Mononuclear cell (primary cell): ENCODE results near the gene BLOC1S1. TPM values are rescaled to one million over a fixed set of nuclear protein-coding genes. Genes with fewer than 3 reads are reported as not detected.

Experiments used
- H3K27me3 ChIP-seq: 2 replicates; pipeline ENCODE4 v1.6.0; 2011; ENCODE audit warnings: low read length, control low read depth; ENCODE audit not compliant: insufficient read depth
- H3K4me1 ChIP-seq: 2 replicates; pipeline ENCODE4 v1.5.1; 2011; ENCODE audit warnings: mild to moderate bottlenecking, low read length, control low read depth; ENCODE audit not compliant: insufficient read depth
- H3K4me3 ChIP-seq: 2 replicates; pipeline ENCODE4 v1.5.1; 2011; ENCODE audit warnings: mild to moderate bottlenecking, low read length, moderate library complexity
- H3K9me3 ChIP-seq: 2 replicates; pipeline ENCODE4 v1.5.1; 2011; ENCODE audit warnings: low read depth, mild to moderate bottlenecking, control low read depth, low read length
- total RNA-seq: library from RNA; depleted of rRNA; stranded (reverse); fragments of >200 nt; gene quantifications from one replicate; pipeline ENCODE4 v1.2.3, GENCODE V29; 2012

The BLOC1S1 gene
- total RNA-seq, 1 donor = 61.8 TPM

DNA sequence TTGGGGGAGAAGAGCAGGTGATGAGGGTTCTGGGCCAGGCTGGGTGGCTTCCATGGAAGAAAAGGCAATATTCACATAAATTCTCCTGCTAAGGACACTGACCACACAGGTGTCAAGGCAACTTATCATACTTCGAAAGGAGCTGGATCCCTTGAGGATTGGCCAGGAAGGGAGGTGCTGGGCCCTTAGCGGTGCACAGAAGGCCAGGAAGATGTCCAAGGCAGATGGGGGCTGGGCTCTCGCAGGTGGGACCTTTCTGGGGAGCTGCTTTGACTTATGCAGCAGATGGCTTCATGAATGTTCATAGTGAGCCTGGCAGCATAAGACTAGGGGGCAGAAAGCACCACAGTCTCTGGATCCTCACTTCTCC lies 9.1 kb downstream of the BLOC1S1 start:
- Histone ChIP-seq H3K4me3 (no peak overlapping the region), H3K27me3 (no peaks in the 10 kb centered on the region), H3K9me3 (no peaks in the 10 kb centered on the region), H3K4me1 (peaks cover 45% of the 10 kb centered on the region)

GRCh38 chr12:55725556-55725955 lies 9.7 kb downstream of the BLOC1S1 start:
- Histone ChIP-seq H3K4me3 (no peak overlapping the region), H3K9me3 (no peaks in the 10 kb centered on the region), H3K27me3 (no peaks in the 10 kb centered on the region), H3K4me1 (peaks cover 46% of the 10 kb centered on the region)

DNA sequence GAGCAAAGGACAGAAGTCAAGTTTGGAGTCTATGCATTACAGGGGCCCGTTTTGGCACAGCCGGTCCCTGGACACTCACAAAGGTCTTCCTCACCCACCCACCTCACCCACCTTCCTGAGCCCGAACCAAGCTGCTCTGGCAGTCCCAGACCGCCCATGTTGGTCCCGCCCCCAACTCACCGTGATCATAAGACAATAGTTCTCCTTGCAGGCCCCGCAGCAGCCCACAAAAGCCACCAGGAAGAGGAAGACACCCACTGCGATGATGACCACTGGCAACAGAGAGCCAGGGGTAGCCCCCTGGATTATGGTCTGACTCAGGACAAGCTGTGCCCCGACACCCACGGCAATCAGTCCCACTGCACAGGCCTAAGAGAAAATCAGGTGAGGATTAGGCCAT lies 11.1 kb downstream of the BLOC1S1 start:
- Histone ChIP-seq H3K4me3 (no peak overlapping the region), H3K27me3 (no peaks in the 10 kb centered on the region), H3K4me1 (peaks cover 42% of the 10 kb centered on the region), H3K9me3 (no peaks in the 10 kb centered on the region)

- Histone ChIP-seq H3K27me3 (no peaks in the 10 kb centered on the region), H3K9me3 (no peaks in the 10 kb centered on the region), H3K4me1 (peaks cover 42% of the 10 kb centered on the region), H3K4me3 (peak overlapping the region; percentile 68)
These were observed 11.9 kb downstream of the BLOC1S1 start for GRCh38 chr12:55727643-55728185.

- Histone ChIP-seq H3K27me3 (no peaks in the 10 kb centered on the region), H3K4me1 (peaks cover 42% of the 10 kb centered on the region), H3K4me3 (peak overlapping the region; percentile 68), H3K9me3 (no peaks in the 10 kb centered on the region)
These were observed 12.5 kb downstream of the BLOC1S1 start for GRCh38 chr12:55728186-55728938.

- peak within 1 kb of the TSS; percentile 68 for H3K4me3 ChIP-seq
- no peaks in the 10 kb centered on the region for H3K27me3 ChIP-seq
- no peaks in the 10 kb centered on the region for H3K9me3 ChIP-seq
- peaks cover 42% of the 10 kb centered on the region for H3K4me1 ChIP-seq
These were observed 13.3 kb downstream of the BLOC1S1 start, which contains the start of gene CD63 for GRCh38 chr12:55728939-55729818. TSS of gene CD63 (minus strand) at chr12:55729009. CDS start at chr12:55728341, 668 bp downstream.

DNA sequence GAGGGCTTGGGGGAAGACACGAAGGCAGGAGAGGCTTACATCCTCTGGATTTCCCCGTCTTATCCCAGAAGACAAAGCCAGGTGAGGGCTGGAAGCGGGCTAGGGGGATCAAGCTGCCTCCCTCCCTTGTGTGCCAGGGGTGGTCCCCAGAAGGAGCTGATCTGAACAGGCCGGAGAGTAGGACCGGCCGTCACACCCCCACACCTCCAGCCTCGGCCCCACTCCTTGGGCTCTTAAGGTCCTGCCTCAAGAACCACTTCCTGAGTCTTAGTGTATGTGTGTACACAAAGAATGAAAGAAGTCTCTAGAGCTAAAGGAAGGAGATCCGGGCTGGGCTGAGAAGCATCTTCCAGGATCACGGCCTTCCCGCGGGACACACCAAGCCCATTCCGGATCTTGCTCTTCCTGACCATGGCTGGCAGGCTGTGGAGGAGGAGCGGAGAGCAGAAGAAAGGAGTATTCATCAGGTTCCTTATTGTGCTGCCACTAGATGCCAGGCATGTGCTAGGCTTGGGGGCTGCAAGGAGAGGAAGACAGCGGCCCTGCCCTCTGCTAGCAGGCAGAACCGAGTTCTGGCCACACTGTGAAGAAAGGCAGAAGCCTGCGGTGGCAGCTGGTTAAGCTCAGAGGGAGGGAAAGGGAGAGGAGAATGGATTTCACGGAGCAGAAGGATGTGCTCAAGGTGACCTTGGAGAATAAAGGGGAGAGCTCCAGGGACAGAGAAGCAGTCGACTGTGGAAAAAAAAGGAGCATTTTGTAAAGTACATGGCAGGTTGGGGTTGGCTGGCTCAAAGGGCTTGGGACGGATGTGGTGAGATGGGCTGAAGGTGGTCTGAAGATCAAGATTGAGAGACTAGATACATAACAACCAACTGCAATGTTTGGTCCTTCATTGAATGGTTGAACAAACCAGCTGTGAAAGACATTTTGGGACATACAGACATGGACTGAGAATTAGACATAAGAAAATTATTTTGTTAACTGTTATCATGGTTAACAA lies 14.3 kb downstream of the BLOC1S1 start:
- Histone ChIP-seq H3K27me3 (no peaks in the 10 kb centered on the region), H3K9me3 (no peaks in the 10 kb centered on the region), H3K4me1 (peaks cover 37% of the 10 kb centered on the region), H3K4me3 (peak overlapping the region; percentile 68)

DNA sequence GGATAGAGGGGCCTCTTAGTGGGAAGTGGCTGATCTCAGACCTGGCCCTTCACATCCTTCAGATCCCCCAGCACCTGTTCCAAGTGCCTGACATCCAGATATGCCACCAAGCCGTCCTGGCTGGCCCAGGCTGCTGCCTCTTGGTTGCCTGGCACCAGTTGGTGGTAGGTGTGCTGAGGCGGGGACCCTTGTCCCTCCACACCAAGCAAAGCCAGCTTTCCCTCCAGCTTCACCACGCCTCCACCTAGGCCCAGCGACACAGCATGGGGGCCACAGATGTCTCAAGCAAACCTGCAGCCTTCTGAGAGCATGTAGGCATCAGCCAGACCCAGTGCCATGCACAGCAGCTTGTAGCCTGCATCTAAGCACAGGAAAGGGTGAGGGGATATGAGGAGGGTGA lies 16.4 kb downstream of the BLOC1S1 start:
- Histone ChIP-seq H3K27me3 (no peaks in the 10 kb centered on the region), H3K4me1 (peaks cover 29% of the 10 kb centered on the region), H3K4me3 (no peak overlapping the region), H3K9me3 (no peaks in the 10 kb centered on the region)

- Histone ChIP-seq H3K4me1 (peaks cover 29% of the 10 kb centered on the region), H3K27me3 (no peaks in the 10 kb centered on the region), H3K4me3 (no peak overlapping the region), H3K9me3 (no peaks in the 10 kb centered on the region)
These were observed 17.2 kb downstream of the BLOC1S1 start for GRCh38 chr12:55733021-55733555.

DNA sequence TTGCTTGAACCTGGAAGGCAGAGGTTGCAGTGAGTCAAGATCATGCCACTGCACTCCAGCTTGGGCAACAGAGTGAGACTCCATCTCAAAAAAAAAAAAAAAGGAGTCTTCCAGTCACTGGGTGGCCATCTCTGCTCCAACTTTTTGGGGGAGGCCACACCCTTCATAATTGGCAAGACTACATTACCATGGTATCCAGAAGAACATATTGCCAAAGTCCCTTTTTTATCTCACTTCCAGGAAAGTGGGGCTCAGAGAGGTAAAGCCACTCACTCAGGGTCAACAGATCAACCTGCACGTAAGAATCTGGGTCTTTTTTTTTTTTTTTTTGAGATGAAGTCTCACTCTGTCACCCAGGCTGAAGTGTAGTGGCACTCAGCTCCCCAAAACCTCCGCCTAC lies 18.0 kb downstream of the BLOC1S1 start:
- Histone ChIP-seq H3K27me3 (no peaks in the 10 kb centered on the region), H3K9me3 (no peaks in the 10 kb centered on the region), H3K4me1 (peaks cover 32% of the 10 kb centered on the region), H3K4me3 (no peak overlapping the region)

- no peaks in the 10 kb centered on the region for H3K27me3 ChIP-seq
- peaks cover 31% of the 10 kb centered on the region for H3K4me1 ChIP-seq
- no peak overlapping the region for H3K4me3 ChIP-seq
- H3K9me3 ChIP-seq = no peaks in the 10 kb centered on the region
These were observed 18.7 kb downstream of the BLOC1S1 start for GRCh38 chr12:55734595-55734994.

DNA sequence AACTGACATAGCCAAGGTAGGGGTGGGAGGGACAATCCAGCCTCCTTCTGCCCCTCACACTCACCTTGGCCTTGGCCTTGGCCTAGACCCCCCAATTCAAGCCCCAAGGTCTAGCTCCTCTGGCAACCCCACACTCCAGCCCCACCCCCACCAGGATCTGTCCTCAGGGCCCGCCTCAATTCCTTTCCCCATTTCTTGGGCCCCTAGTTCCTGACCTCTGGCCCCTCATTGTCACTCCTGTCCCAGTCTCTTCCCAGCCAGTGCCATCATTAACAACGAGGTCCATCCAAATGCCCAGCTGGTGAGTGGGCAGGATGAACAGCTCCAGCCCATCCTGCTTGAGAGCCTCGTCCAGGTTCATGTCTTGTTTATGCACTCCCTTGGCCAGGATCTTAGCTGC lies 20.2 kb downstream of the BLOC1S1 start:
- no peaks in the 10 kb centered on the region for H3K27me3 ChIP-seq
- H3K4me1 ChIP-seq = peaks cover 17% of the 10 kb centered on the region
- H3K9me3 ChIP-seq = no peaks in the 10 kb centered on the region
- H3K4me3 ChIP-seq = no peak overlapping the region

DNA sequence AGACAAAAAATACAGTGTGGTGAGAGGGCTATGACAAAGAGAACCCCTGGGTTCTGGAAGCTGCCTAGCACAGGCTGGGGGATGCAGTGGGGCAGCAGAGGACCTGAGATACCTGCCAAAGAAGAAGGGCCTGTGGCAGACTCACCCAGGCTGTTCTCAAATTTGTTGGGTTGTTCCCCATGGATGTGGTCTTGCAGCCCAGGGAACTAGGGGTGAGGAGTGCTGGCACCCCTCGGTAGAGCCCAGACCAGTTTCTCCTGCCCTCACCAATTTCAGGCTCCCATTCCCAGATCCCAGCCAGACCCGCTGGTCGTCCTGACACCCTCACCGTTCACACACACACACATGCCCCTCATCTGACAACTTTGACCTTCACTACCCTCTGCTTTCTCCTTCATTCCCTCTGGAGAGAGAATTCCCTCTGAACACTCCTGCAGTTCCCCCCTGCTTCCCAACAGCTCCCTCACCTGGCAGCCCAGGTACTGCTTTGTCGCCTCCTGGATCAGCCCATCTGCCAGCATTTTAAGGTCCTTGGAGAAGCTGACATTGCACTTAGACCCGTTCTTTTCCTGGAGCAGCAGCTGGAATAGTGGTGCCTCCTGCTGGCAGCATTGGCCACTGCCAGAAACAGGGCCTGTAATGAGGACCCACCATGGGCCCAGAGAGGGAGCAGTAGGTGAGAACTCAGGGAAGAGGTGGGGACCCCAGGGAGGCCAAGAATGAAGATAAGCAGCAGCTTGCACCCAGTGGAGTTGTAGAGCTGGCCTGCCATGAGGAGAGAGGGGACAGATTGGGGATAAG lies 21.1 kb downstream of the BLOC1S1 start:
- Histone ChIP-seq H3K27me3 (peaks cover 2% of the 10 kb centered on the region), H3K4me1 (peaks cover 16% of the 10 kb centered on the region), H3K9me3 (no peaks in the 10 kb centered on the region), H3K4me3 (no peak overlapping the region)
